ENCODE measurements around the gene ADAP1.
A peak's percentile ranks its signal among the peaks of the same experiment; 100 is the strongest.

ADAP1 gene

DNA sequence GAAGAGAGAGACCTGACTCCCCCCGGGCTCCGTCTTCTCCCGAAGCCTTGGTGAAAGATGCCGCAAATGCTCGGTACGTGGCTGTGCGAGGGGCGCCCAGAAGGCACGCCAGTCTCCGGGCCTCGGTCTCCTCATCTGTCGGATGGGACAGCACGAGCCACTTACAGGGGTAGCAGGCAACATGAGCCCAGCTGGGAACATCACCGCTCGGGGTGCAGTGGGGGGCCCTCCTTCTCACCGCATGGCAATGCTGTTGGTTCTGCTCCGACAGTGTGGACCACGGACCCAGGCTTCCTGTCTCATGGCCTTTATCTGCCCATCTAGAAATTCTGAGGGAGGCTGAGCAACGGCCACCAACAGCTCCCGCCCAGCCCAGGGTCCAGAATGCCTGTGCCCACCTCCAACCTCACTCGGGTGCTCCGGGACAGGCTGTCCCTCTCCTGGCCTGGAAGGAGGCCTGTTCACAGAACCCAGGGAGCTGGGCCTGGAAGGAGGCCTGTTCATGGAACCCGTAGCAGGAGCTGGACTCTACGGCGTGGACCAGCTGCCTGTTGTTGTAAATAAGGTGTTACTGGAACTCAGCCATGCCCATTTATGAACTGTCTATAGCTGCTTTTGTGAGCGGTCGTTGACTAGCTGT is 15.8 kb downstream of the ADAP1 start:
- H3K9ac ChIP-seq (ENCODE audit: insufficient read length, low read depth), result no peak overlapping the region
- TF ChIP-seq ZNF274 (IDR thresholded peaks at IDR 0.05; ENCODE audit: low read depth, low read length), result no peak
- no peak for TF ChIP-seq YY1 (IDR thresholded peaks at IDR 0.05; ENCODE audit: insufficient read depth, insufficient read length)
- TF ChIP-seq SUZ12 (IDR thresholded peaks at IDR 0.05; ENCODE audit: extremely low read depth, insufficient read depth, insufficient read length), result no peak
- DNase-seq (ENCODE audit: low read depth, low spot score), result no peak

DNA sequence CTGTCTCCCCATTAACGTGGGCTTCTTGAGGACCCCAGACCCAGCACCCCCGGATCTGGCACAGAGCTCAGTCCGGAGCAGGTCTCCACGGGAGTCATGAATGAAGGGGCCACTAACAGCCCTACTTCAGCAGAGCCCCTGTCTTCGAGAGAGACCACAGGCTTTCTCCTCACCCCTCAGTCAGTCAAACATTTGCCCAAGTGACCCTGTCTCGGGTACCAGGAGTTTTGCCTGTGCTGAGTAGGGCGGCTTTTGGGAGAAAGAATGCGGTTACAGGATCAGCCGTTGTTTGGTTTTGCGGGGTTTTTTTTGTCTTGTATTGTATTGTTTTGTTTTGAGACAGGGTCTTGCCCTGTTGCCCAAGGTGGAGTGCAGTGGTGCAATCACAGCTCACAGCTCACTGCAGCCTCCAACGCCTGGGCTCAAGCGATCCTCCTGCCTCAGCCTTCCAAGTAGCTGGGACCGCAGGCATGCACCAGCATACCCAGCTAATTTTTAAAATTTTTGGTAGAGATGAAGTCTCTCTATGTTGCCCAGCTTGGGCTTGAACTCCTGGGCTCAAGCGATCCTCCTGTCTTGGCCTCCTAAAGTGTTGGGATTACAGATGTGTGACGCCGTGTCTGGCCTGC is 16.5 kb downstream of the ADAP1 start:
- Histone ChIP-seq H3K27me3 (ENCODE audit: insufficient read depth, insufficient read length) (peaks cover 25% of the 10 kb centered on the region), H3K9me3 (ENCODE audit: insufficient read depth, low read length) (peaks cover 16% of the 10 kb centered on the region), H3K36me3 (ENCODE audit: insufficient read depth, insufficient read length, low read length) (no peaks in the 10 kb centered on the region), H3K4me1 (ENCODE audit: insufficient read depth, insufficient read length) (peaks cover 13% of the 10 kb centered on the region), H3K9ac (ENCODE audit: insufficient read length, low read depth) (peak overlapping the region; percentile 44), H3K4me3 (ENCODE audit: insufficient read length, low read depth) (no peak overlapping the region)
- DNase-seq (ENCODE audit: low read depth, low spot score), result no peak
- TF ChIP-seq SUZ12 (IDR thresholded peaks at IDR 0.05; ENCODE audit: extremely low read depth, insufficient read depth, insufficient read length) (no peak), ZNF274 (IDR thresholded peaks at IDR 0.05; ENCODE audit: low read depth, low read length) (no peak), YY1 (IDR thresholded peaks at IDR 0.05; ENCODE audit: insufficient read depth, insufficient read length) (no peak)

More for the DNA sequence above, 15.8 kb downstream of the ADAP1 start:
- Histone ChIP-seq H3K27me3 (ENCODE audit: insufficient read depth, insufficient read length) (peaks cover 32% of the 10 kb centered on the region), H3K36me3 (ENCODE audit: insufficient read depth, insufficient read length, low read length) (no peaks in the 10 kb centered on the region), H3K4me1 (ENCODE audit: insufficient read depth, insufficient read length) (peaks cover 13% of the 10 kb centered on the region), H3K9me3 (ENCODE audit: insufficient read depth, low read length) (peaks cover 16% of the 10 kb centered on the region), H3K4me3 (ENCODE audit: insufficient read length, low read depth) (no peak overlapping the region)

DNA sequence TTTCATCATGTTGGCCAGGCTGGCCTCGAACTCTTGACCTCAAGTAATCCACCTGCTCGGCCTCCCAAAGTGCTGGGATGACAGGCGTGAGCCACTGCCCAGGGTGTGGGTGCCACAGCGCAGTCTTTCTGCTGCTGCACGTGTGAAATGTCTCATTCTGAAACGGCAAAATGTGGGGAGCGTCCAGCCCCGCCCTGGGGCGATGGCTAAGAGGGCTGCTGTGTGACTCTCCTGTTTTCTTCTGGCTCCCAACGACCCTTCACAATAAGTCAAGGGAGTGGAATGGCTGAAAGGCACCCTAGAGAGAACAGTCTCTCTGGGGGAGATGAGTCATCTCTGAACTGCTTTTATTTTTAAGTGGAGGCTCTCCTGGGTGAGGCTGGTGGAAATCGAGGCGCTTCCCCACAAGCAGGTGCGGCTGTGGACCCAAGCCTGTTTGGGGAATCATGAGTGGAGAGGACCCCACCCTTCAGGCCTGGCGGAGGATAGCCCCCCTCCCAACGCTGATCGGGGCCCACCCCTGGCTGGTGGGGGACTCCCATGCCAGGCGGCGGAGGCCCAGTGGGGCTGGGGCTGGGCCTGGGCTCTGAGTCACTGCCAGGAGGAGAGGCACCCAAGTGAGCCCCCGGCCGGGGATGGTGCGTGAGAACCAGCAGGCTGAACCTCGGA is 18.0 kb downstream of the ADAP1 start:
- no peaks in the 10 kb centered on the region for H3K36me3 ChIP-seq (ENCODE audit: insufficient read depth, insufficient read length, low read length)
- H3K9ac ChIP-seq (ENCODE audit: insufficient read length, low read depth), result no peak overlapping the region
- H3K4me1 ChIP-seq (ENCODE audit: insufficient read depth, insufficient read length), result peaks cover 19% of the 10 kb centered on the region
- H3K9me3 ChIP-seq (ENCODE audit: insufficient read depth, low read length), result peaks cover 12% of the 10 kb centered on the region
- no peak for DNase-seq (ENCODE audit: low read depth, low spot score)
- peaks cover 15% of the 10 kb centered on the region for H3K27me3 ChIP-seq (ENCODE audit: insufficient read depth, insufficient read length)
- TF ChIP-seq YY1 (IDR thresholded peaks at IDR 0.05; ENCODE audit: insufficient read depth, insufficient read length) (no peak), ZNF274 (IDR thresholded peaks at IDR 0.05; ENCODE audit: low read depth, low read length) (no peak), SUZ12 (IDR thresholded peaks at IDR 0.05; ENCODE audit: extremely low read depth, insufficient read depth, insufficient read length) (no peak)
- H3K4me3 ChIP-seq (ENCODE audit: insufficient read length, low read depth), result no peak overlapping the region

DNA sequence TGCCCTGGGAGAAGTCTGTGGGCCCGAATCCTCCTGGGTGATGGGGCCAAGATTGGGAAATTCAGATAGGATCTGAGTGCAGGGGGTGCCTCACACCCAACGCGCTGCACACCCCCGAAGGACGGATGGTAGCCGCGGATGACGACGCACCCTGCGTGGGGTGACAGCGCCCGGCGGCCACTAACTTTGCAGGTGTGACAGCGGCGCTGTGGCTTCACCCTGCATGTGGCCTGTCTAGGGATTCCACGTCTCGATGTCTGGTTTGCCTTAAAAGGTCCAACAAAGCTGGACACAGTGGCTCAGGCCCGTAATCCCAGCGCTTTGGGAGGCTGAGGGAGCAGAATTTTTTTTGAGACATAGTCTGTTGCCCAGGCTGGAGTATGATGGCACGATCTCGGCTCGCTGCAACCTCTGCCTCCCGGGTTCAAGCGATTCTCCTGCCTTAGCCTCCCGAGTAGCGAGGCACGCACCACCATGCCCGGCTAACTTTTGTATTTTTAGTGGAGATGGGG is 18.6 kb downstream of the ADAP1 start:
- no peak for DNase-seq (ENCODE audit: low read depth, low spot score)
- peak overlapping the region; percentile 32 for H3K9ac ChIP-seq (ENCODE audit: insufficient read length, low read depth)
- TF ChIP-seq ZNF274 (IDR thresholded peaks at IDR 0.05; ENCODE audit: low read depth, low read length), result no peak
- no peak for TF ChIP-seq SUZ12 (IDR thresholded peaks at IDR 0.05; ENCODE audit: extremely low read depth, insufficient read depth, insufficient read length)
- no peak for TF ChIP-seq YY1 (IDR thresholded peaks at IDR 0.05; ENCODE audit: insufficient read depth, insufficient read length)
- H3K4me3 ChIP-seq (ENCODE audit: insufficient read length, low read depth), result no peak overlapping the region
- peaks cover 6% of the 10 kb centered on the region for H3K9me3 ChIP-seq (ENCODE audit: insufficient read depth, low read length)
- no peaks in the 10 kb centered on the region for H3K36me3 ChIP-seq (ENCODE audit: insufficient read depth, insufficient read length, low read length)
- peaks cover 9% of the 10 kb centered on the region for H3K27me3 ChIP-seq (ENCODE audit: insufficient read depth, insufficient read length)
- H3K4me1 ChIP-seq (ENCODE audit: insufficient read depth, insufficient read length), result peaks cover 19% of the 10 kb centered on the region

DNA sequence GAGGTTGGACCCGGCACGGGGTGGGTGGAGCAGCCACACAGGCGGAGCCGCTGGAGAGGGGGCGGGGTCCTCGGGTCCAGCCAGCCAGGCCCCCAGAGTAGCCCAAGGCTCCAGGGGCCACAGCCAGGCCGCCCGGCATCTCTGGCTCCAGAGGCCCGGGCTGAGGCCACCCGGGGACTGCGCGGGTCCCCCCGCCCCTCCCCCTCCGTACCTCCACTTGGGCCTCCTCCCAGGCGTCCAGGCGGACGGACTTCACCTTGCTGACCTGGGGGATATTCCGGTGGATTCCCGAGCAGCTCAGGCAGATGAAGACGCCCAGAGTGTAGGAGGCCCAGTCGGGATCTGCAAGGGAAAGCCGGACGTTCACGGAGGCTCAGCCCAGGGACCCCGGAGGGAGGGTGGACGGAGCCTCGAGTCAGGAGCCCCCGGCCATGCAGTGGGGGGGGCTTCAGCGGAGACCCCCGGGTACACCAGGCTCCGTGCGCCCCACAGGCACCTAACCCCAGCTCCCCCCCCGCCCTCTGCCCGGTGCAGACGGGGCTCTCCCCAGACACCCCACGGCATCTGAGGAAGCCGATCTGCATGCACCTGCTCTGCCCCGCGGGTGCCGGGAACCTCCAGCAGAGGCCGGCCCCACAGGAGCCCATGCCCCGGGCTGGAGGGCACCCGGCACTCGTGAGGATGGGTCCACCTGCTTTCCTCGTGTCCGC is 19.2 kb downstream of the ADAP1 start:
- DNase-seq (ENCODE audit: low read depth, low spot score), result no peak
- H3K27me3 ChIP-seq (ENCODE audit: insufficient read depth, insufficient read length), result peaks cover 4% of the 10 kb centered on the region
- peak overlapping the region; percentile 32 for H3K9ac ChIP-seq (ENCODE audit: insufficient read length, low read depth)
- H3K36me3 ChIP-seq (ENCODE audit: insufficient read depth, insufficient read length, low read length), result no peaks in the 10 kb centered on the region
- H3K4me1 ChIP-seq (ENCODE audit: insufficient read depth, insufficient read length), result peaks cover 19% of the 10 kb centered on the region
- TF ChIP-seq ZNF274 (IDR thresholded peaks at IDR 0.05; ENCODE audit: low read depth, low read length) (no peak), YY1 (IDR thresholded peaks at IDR 0.05; ENCODE audit: insufficient read depth, insufficient read length) (no peak), SUZ12 (IDR thresholded peaks at IDR 0.05; ENCODE audit: extremely low read depth, insufficient read depth, insufficient read length) (no peak)
- peaks cover under 1% of the 10 kb centered on the region; the same call in 1 of the 2 replicates for H3K9me3 ChIP-seq (ENCODE audit: insufficient read depth, low read length)
- H3K4me3 ChIP-seq (ENCODE audit: insufficient read length, low read depth), result no peak overlapping the region

DNA sequence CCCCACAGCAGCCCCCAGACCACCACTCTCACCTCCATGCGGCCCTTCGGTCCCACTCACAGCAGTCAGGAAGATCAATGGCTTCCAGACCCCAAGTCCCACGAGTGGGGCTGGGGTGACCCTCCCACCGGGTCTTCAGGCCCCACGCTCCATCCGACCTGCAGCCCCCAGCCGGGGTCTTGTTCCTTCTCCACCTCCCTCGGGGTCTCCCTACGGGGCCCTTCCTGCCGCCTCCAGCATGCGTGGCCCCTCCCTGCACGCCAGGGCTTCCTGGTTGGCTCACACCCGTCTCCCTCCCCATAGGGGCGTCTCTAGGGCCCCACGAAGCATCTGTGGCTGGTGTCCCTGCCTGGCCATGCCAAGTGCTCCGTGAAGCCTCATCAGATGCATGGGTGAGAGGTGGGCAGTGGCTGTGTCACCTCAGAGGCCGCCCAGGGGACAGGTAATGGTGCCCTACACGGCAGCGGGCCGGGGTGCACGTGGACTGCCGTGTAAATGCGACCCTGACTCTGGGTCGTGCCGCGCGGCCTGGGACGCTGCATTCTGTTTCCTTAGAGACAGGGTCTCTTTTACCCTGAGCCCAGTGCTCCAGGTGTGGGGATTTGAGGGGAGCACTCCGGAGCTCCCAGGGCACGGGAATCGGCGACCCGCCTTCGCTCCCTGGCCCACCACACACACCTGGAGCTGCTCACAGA is 19.9 kb downstream of the ADAP1 start:
- Histone ChIP-seq H3K4me1 (ENCODE audit: insufficient read depth, insufficient read length) (peaks cover 19% of the 10 kb centered on the region), H3K9ac (ENCODE audit: insufficient read length, low read depth) (no peak overlapping the region), H3K36me3 (ENCODE audit: insufficient read depth, insufficient read length, low read length) (no peaks in the 10 kb centered on the region), H3K27me3 (ENCODE audit: insufficient read depth, insufficient read length) (no peaks in the 10 kb centered on the region), H3K4me3 (ENCODE audit: insufficient read length, low read depth) (no peak overlapping the region), H3K9me3 (ENCODE audit: insufficient read depth, low read length) (no peaks in the 10 kb centered on the region)
- no peak for TF ChIP-seq SUZ12 (IDR thresholded peaks at IDR 0.05; ENCODE audit: extremely low read depth, insufficient read depth, insufficient read length)
- TF ChIP-seq YY1 (IDR thresholded peaks at IDR 0.05; ENCODE audit: insufficient read depth, insufficient read length), result no peak
- TF ChIP-seq ZNF274 (IDR thresholded peaks at IDR 0.05; ENCODE audit: low read depth, low read length), result no peak
- no peak for DNase-seq (ENCODE audit: low read depth, low spot score)

Measured in NT2/D1 (cell line).